ENCODE data around the gene ZFYVE9.
"Not testable (repeated sequence)": the region's sequence is repeated elsewhere in the genome, so short reads cannot be mapped to it uniquely, and the experiment has no call there.

The ZFYVE9 gene

DNA sequence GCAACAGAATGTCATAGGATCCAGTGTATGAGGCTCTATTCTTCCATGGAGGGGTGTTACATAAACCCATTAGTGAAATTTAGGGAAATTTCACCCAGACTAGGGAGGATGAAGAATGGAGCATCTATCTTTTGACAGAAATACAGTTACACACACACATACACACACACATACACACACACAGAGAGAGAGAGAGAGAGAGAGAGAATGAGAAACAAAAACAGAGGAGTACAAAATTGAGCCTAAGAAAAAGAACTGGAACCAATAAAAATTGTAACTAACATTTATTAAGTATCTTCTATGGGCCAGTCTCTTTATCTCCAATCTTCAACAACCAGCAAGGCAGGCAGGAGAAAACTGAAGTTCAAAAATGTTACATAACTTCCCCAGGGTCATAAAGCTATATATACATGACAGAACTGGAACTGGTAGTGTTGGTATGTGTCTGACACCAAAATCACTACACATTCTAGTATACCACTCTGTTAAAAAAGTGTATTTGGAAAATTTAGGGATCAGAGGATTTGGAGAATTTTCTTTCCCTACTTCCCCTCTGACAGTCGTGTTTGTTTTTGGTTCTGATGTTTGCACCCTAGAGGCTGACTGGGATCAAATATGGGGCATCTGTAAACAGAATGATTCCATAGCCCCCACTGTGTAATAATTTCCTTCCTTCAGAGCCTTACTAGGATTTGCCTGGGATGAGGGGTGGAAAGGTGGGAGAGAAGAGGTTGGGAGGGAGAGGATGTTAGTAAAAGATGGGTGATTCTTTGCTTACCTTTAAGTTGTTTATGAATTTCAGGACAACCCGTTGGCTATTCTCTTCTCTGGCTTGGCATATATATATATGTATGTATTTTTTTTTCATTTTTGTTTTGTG, 1.0 kb upstream of the ZFYVE9 start:
- DNase-seq (ENCODE audit: extremely low read depth, low read depth), result no peak
- H3K4me3 ChIP-seq (replicated peaks; ENCODE audit: low read depth, low read length), result peak overlapping the region; percentile 70; the same call in 1 of the 2 replicates

DNA sequence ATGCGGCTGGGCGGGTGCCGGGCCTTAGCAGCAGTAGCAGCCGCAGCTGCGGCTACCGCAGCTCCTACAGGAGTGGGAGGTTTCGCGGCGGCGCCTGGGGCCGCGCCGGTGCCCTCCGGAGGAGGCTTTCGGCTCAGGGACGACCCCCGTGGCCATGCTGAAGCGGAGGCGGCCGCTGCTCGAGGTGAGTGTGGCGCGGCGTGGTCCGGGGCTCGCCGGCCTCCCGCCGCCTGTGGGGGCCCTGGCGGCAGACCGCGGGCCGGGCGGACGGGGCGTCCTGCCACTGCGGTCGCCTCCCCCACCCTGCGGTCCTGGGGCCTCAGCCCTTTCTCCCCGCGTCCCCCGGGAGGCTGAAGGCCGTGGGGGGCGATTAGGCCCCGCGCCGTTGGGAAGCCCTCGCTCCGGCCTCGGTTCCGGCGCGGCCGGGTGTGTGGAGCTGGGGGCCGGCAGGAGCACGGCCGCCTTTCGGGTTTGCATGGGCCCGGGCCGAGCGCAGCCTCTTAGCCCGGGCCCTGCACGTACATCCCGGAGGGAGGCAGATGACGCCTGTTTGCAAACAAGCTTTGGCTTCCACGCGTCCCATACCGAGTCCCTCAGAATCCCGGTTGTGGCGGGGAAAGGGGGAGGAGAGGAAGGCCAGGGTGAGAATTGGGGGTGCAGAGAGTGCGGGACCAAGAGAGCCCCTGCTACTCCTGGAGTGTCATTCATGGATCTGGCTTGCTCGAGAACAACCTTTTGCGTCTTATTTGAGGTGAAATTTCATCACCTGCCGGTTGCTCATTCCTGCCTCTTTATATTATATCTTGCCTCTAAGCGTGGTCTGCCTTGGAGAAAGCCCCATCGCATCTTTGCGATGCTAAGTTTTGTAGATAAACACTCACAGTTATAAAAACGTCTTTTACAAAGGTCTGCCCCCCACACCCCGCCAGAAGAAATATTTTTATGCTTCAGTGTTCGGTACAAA, 613 bp downstream of the ZFYVE9 start:
- no peak for DNase-seq (ENCODE audit: extremely low read depth, low read depth)
- H3K4me3 ChIP-seq (replicated peaks; ENCODE audit: low read depth, low read length), result peak overlapping the region; percentile 70
- TF ChIP-seq, protein P1, sequence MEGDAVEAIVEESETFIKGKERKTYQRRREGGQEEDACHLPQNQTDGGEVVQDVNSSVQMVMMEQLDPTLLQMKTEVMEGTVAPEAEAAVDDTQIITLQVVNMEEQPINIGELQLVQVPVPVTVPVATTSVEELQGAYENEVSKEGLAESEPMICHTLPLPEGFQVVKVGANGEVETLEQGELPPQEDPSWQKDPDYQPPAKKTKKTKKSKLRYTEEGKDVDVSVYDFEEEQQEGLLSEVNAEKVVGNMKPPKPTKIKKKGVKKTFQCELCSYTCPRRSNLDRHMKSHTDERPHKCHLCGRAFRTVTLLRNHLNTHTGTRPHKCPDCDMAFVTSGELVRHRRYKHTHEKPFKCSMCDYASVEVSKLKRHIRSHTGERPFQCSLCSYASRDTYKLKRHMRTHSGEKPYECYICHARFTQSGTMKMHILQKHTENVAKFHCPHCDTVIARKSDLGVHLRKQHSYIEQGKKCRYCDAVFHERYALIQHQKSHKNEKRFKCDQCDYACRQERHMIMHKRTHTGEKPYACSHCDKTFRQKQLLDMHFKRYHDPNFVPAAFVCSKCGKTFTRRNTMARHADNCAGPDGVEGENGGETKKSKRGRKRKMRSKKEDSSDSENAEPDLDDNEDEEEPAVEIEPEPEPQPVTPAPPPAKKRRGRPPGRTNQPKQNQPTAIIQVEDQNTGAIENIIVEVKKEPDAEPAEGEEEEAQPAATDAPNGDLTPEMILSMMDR (IDR thresholded peaks at IDR 0.05; ENCODE audit: low read depth, low read length, missing control alignments), result no peak

More for the DNA sequence above, 1.0 kb upstream of the ZFYVE9 start:
- TF ChIP-seq, protein P1 (IDR thresholded peaks at IDR 0.05; ENCODE audit: low read depth, low read length, missing control alignments), result no peak

DNA sequence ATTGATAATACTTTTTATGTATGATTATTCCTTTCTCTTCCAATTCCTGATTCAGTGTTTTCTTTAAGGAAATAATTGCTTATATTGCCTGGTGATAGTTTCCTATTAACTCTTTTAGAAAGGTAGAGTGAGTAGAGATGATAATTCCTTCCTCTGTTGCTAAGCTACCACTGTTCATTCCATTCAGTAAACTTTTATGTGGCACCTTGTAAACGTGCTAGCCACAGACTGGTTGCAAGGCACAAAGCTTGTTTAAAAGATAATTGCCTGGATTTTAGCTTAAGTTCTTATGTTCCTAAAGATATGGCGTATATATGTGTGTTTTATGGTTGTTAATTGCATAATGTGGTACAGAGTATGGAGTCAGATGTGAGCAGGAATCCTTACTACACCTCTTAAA, 3.2 kb downstream of the ZFYVE9 start:
- TF ChIP-seq, protein P1 (IDR thresholded peaks at IDR 0.05; ENCODE audit: low read depth, low read length, missing control alignments), result no peak
- DNase-seq (ENCODE audit: extremely low read depth, low read depth), result no peak
- no peak overlapping the region for H3K4me3 ChIP-seq (replicated peaks; ENCODE audit: low read depth, low read length)

DNA sequence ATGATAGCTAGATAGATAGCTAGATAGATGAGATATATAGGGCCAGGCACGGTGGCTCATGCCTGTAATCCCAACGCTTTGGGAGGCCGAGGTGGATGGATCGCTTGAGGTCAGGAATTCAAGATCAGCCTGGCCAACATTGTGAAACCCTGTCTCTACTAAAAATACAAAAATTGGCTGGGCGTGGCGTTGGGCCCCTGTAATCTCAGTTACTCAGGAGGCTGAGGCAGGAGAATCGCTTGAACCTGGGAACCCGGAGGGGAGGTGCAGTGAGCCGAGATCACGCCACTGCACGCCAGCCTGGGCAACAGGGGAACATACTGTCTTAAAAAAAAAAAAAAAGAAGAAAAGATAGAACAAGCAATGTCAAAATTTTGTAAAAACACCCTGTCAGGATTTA, 8.6 kb downstream of the ZFYVE9 start:
- not testable (repeated sequence) for H3K4me3 ChIP-seq (replicated peaks; ENCODE audit: low read depth, low read length); DNase-seq (ENCODE audit: extremely low read depth, low read depth)

DNA sequence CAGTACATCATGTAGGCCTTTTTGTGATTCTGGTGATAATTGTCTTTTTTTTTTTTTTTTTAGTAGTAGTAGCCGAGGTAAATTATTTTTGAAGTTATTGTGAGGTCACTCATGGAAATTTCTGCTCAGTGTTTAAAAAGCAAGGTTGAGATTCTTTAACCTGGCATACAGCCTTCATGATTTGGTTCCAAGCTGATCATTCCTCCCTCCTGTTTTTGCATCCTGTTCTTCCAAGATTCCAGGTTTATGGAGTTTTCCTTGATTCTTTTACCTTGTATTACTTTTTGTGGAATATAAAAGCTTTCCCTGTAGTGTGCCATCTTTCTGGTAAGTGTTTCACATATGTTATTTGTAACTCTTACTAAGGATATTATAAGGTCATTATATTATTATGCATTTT, 9.1 kb downstream of the ZFYVE9 start:
- no peak overlapping the region for H3K4me3 ChIP-seq (replicated peaks; ENCODE audit: low read depth, low read length)
- DNase-seq (ENCODE audit: extremely low read depth, low read depth), result no peak
- TF ChIP-seq, protein P1 (IDR thresholded peaks at IDR 0.05; ENCODE audit: low read depth, low read length, missing control alignments), result no peak

DNA sequence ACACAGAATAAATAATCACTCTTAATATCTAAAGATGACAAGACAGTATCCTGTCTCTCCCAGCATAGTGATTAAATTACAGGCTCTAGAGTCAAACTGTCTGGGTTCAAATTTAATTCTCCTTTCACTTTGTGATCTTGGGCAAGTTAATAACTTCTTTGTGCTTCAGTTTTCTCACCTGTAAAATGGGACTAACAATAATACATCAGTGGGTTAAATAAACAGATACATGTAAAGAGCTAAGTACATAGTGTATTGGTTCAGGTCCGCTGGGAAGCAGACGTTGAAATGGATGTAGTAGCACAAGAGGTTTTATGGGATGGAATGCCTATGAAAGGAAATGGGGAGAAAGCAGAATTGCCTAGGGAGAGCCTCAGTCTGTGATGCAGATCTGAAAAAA, 10.7 kb downstream of the ZFYVE9 start:
- TF ChIP-seq, protein P1 (IDR thresholded peaks at IDR 0.05; ENCODE audit: low read depth, low read length, missing control alignments), result no peak
- H3K4me3 ChIP-seq (replicated peaks; ENCODE audit: low read depth, low read length), result no peak overlapping the region
- DNase-seq (ENCODE audit: extremely low read depth, low read depth), result no peak

DNA sequence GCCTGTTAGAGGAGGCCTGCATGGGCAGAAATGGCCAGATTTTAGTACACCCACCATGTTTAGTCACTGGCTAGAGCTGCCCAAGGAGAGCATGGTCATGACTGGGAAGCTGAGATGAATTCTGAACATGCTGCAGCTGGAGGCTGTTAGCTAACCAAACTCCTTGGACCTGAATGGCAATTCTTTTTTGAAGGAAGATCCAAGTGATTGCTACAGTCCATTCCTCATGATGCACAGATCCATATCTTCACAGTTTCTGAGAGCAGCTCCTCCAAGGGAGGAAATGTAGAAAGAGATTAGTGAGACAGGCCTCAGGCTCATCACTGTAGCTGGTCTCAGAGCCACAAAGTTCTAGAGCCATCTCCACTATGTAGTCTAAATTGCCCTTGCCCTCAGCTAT, 11.1 kb downstream of the ZFYVE9 start:
- DNase-seq (ENCODE audit: extremely low read depth, low read depth), result no peak
- no peak overlapping the region for H3K4me3 ChIP-seq (replicated peaks; ENCODE audit: low read depth, low read length)
- TF ChIP-seq, protein P1 (IDR thresholded peaks at IDR 0.05; ENCODE audit: low read depth, low read length, missing control alignments), result no peak
